ENCODE measurements around the gene PPT2.

GRCh38 chr6:32173051-32173727 lies 19.2 kb downstream of the PPT2 start:
- TF ChIP-seq, protein P1, sequence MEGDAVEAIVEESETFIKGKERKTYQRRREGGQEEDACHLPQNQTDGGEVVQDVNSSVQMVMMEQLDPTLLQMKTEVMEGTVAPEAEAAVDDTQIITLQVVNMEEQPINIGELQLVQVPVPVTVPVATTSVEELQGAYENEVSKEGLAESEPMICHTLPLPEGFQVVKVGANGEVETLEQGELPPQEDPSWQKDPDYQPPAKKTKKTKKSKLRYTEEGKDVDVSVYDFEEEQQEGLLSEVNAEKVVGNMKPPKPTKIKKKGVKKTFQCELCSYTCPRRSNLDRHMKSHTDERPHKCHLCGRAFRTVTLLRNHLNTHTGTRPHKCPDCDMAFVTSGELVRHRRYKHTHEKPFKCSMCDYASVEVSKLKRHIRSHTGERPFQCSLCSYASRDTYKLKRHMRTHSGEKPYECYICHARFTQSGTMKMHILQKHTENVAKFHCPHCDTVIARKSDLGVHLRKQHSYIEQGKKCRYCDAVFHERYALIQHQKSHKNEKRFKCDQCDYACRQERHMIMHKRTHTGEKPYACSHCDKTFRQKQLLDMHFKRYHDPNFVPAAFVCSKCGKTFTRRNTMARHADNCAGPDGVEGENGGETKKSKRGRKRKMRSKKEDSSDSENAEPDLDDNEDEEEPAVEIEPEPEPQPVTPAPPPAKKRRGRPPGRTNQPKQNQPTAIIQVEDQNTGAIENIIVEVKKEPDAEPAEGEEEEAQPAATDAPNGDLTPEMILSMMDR (conservative IDR thresholded peaks at IDR 0.05 in 1 of 2, IDR thresholded peaks at IDR 0.05 in 1 of 2; ENCODE audit: low read depth in 1 of 2, low read length in 2 of 2) = no peak
- TF ChIP-seq EZH2 (IDR thresholded peaks at IDR 0.05; ENCODE audit: low read length, missing control alignments) = no peak

All from fibroblast of lung (primary cell).